SK-N-SH (cell line): ENCODE measurements around the gene ZFX. TPM values are rescaled to one million over a fixed set of nuclear protein-coding genes. Genes with fewer than 3 reads are reported as not detected.

Experiments used
- CTCF ChIA-PET: fragments of 300-600, 350-600 bp; formaldehyde crosslinking; extraction: SDS; loops from one replicate; lab custom pipeline; 2021; lab: Yijun Ruan, JAX
- POLR2A ChIA-PET: fragments of 350-600 bp; sonication (Branson Sonifier 250); formaldehyde crosslinking; extraction: SDS; loops from one replicate; lab custom pipeline; 2020; ENCODE audit warnings: antibody characterized with exemption, inconsistent platforms; lab: Yijun Ruan, JAX
- DNase-seq: peaks from one replicate; pipeline ENCODE4 v3.0.0; 2012
- H2AFZ ChIP-seq: fragments of 200-600 bp; sonication (generic); 2 replicates; pipeline ENCODE4 v1.8.1; 2016; ENCODE audit warnings: antibody characterized with exemption, mild to moderate bottlenecking, low read depth
- H3F3A ChIP-seq: fragments of 200-600 bp; sonication (generic); replicated peaks from 2 replicates; pipeline ENCODE3; 2016; ENCODE audit warnings: antibody characterized with exemption, mild to moderate bottlenecking; ENCODE audit not compliant: insufficient read depth
- H3K27ac ChIP-seq, 2 experiments: fragments of 200-500 bp in 1 of 2; fragments of 200-600 bp in 1 of 2; sonication (Bioruptor generic) in 1 of 2; sonication (generic), shearing (Covaris generic) in 1 of 2; 2 replicates each; pipeline versions ENCODE4 v1.5.1 to v1.6.1; 2014 to 2016; ENCODE audit warnings: low read depth in 2 of 2, inconsistent platforms in 1 of 2, low read length in 1 of 2, mild to moderate bottlenecking in 1 of 2, mixed read lengths in 1 of 2
- H3K27me3 ChIP-seq: fragments of 200-600 bp; sonication (generic), shearing (Covaris generic); 2 replicates; pipeline ENCODE4 v1.6.1; 2016; ENCODE audit warnings: mixed run types; ENCODE audit not compliant: insufficient read depth
- H3K36me3 ChIP-seq, 2 experiments: fragments of 200-500 bp in 1 of 2; fragments of 200-600 bp in 1 of 2; sonication (Bioruptor generic) in 1 of 2; sonication (generic) in 1 of 2; replicated peaks in 1 of 2; 2 replicates each; pipeline versions ENCODE3 to v1.5.1; 2014 to 2016; ENCODE audit warnings: low read length in 1 of 2, mild to moderate bottlenecking in 1 of 2; ENCODE audit not compliant: insufficient read depth in 2 of 2, control insufficient read depth in 1 of 2
- H3K4me1 ChIP-seq, 2 experiments: fragments of 200-500 bp in 1 of 2; fragments of 200-600 bp in 1 of 2; sonication (Bioruptor generic) in 1 of 2; sonication (generic), shearing (Covaris generic) in 1 of 2; 2 replicates each; pipeline versions ENCODE4 v1.5.1 to v1.6.1; 2014 to 2016; ENCODE audit warnings: low read depth in 1 of 2, low read length in 1 of 2, mixed run types in 1 of 2; ENCODE audit not compliant: insufficient read depth in 2 of 2, control insufficient read depth in 1 of 2
- H3K4me2 ChIP-seq: fragments of 200-600 bp; sonication (generic), shearing (Covaris generic); 2 replicates; pipeline ENCODE4 v1.6.1; 2017; ENCODE audit warnings: mixed run types
- H3K4me3 ChIP-seq, 2 experiments: fragments of 200-500 bp in 1 of 2; fragments of 200-600 bp in 1 of 2; sonication (Bioruptor generic) in 1 of 2; sonication (generic), shearing (Covaris generic) in 1 of 2; 2 replicates each; pipeline versions ENCODE4 v1.5.1 to v1.8.1; 2014 to 2016; ENCODE audit warnings: low read depth in 2 of 2, inconsistent platforms in 1 of 2, low read length in 1 of 2, mild to moderate bottlenecking in 1 of 2, mixed read lengths in 1 of 2, moderate library complexity in 1 of 2
- H3K79me2 ChIP-seq: fragments of 200-600 bp; sonication (generic); 2 replicates; pipeline ENCODE4 v1.8.1; 2017; ENCODE audit warnings: mild to moderate bottlenecking; ENCODE audit not compliant: insufficient read depth
- H3K9ac ChIP-seq: fragments of 200-600 bp; sonication (generic); 2 replicates; pipeline ENCODE4 v1.6.1; 2017; ENCODE audit warnings: mixed run types
- H3K9me2 ChIP-seq: fragments of 200-600 bp; sonication (generic); 2 replicates; pipeline ENCODE4 v1.6.1; 2017; ENCODE audit warnings: mixed run types
- H3K9me3 ChIP-seq: fragments of 200-600 bp; sonication (generic); 2 replicates; pipeline ENCODE4 v1.6.1; 2017; ENCODE audit warnings: mixed run types, mild to moderate bottlenecking, moderate library complexity
- H4K20me1 ChIP-seq: fragments of 200-600 bp; sonication (generic); 2 replicates; pipeline ENCODE4 v1.6.1; 2017; ENCODE audit warnings: mild to moderate bottlenecking, mixed run types; ENCODE audit not compliant: insufficient read depth
- CHD2 ChIP-seq: fragments of 150-350 bp; IDR thresholded peaks from 2 replicates; pipeline ENCODE4 v1.6.1; 2018; ENCODE audit warnings: low read length; ENCODE audit not compliant: partially characterized antibody
- EZH2phosphoT487 ChIP-seq: fragments of 200-600 bp; sonication (generic); IDR thresholded peaks from 2 replicates; pipeline ENCODE4 v1.6.1; 2017; ENCODE audit warnings: low read depth, mixed run types, mild to moderate bottlenecking, antibody characterized with exemption, moderate library complexity, borderline replicate concordance
- GATA2 ChIP-seq: sonication (generic); formaldehyde crosslinking; IDR thresholded peaks from 2 replicates; pipeline ENCODE4 v1.5.0; 2020; ENCODE audit warnings: mild to moderate bottlenecking, missing genetic modification reagents
- MEF2A ChIP-seq: IDR thresholded peaks from 2 replicates; pipeline ENCODE4 v1.4.0; 2012; ENCODE audit warnings: low read depth, borderline replicate concordance
- NRF1 ChIP-seq: IDR thresholded peaks from 2 replicates; pipeline ENCODE4 v1.6.1; 2012; ENCODE audit warnings: low read depth, mild to moderate bottlenecking, low read length
- RAD21 ChIP-seq: IDR thresholded peaks from 2 replicates; pipeline ENCODE4 v1.6.1; 2012; ENCODE audit warnings: mild to moderate bottlenecking, low read length
- RXRA ChIP-seq: IDR thresholded peaks from 2 replicates; pipeline ENCODE4 v1.4.0; 2012; ENCODE audit warnings: low read depth, mild to moderate bottlenecking, borderline replicate concordance
- WGBS: methylation state at CpG from one replicate; pipeline ENCODE4 v1.1.6; 2017; ENCODE audit warnings: low lambda C conversion rate; 5-methylcytosine and 5-hydroxymethylcytosine counted together
- polyA plus RNA-seq, 3 experiments: library from polyadenylated mRNA; depleted of rRNA; stranded (reverse); fragments of >200 nt; gene quantifications; 2 replicates each; pipeline ENCODE4 v1.2.3, GENCODE V29; 2012
- TF ChIP-seq, protein P1 (sequence below): fragments of 150-350 bp; IDR thresholded peaks from 2 replicates; pipeline ENCODE4 v1.6.1; 2017; ENCODE audit warnings: antibody characterized with exemption, low read length, low read depth, borderline replicate concordance
- TF ChIP-seq, protein P2 (sequence below): fragments of 200-600 bp; sonication (generic); IDR thresholded peaks from 2 replicates; pipeline ENCODE4 v1.6.1; 2017; ENCODE audit warnings: antibody characterized with exemption, mild to moderate bottlenecking, moderate library complexity
- TF ChIP-seq, protein P3 (sequence below): IDR thresholded peaks from 2 replicates; pipeline ENCODE4 v1.4.0; 2012; ENCODE audit warnings: low read depth, borderline replicate concordance
- TF ChIP-seq, protein P4 (sequence below): IDR thresholded peaks from 2 replicates; pipeline ENCODE4 v1.6.1; 2012; ENCODE audit warnings: mild to moderate bottlenecking, low read depth, low read length, moderate library complexity
- TF ChIP-seq, protein P5 (sequence below): IDR thresholded peaks from 2 replicates; pipeline ENCODE4 v1.4.0; 2012; ENCODE audit warnings: low read depth, borderline replicate concordance

ZFX gene
- polyA plus RNA-seq, 1 of the 3 experiments (the other 2 are of a cell fraction), result 9.0 TPM

DNA sequence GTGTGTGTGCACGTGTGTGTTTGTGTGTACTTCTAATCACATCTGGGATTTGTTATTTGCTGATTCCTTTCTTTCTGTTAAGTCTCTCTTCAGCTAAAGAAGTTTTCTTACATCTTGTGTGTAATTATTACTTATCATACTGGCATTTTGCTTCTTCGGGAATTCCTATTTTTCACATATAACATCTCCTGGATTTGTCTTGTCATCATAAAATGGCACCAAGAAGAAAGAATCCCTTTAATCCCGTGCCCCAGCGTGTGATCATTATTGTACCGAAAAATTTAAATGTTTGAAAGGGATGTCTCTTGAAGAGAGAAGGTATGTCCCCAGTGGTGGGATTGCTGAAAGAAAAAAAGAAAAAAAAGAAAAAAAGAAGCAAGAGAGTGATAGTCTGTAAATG, 72.3 kb downstream of the ZFX start:
- Histone ChIP-seq H3K4me3 (no peak overlapping the region), H2AFZ (no peak overlapping the region), H3F3A (peaks cover 9% of the 10 kb centered on the region), H3K27ac (no peak overlapping the region), H3K27me3 (no peaks in the 10 kb centered on the region), H3K4me2 (no peak overlapping the region), H3K4me1 (no peaks in the 10 kb centered on the region), H3K9me3 (peaks cover 12% of the 10 kb centered on the region; the same call in 1 of the 2 replicates), H3K36me3 (no peaks in the 10 kb centered on the region), H4K20me1 (no peaks in the 10 kb centered on the region), H3K9me2 (no peaks in the 10 kb centered on the region), H3K9ac (no peak overlapping the region), H3K79me2 (no peaks in the 10 kb centered on the region)
- CTCF ChIA-PET, result no interaction called here
- DNase-seq, result no peak
- POLR2A ChIA-PET, result no interaction called here
- WGBS, result 85% methylated on average over 5 of the region's 5 CpGs
- TF ChIP-seq MEF2A, result no peak
- TF ChIP-seq CHD2, result no peak
- TF ChIP-seq, protein P1, sequence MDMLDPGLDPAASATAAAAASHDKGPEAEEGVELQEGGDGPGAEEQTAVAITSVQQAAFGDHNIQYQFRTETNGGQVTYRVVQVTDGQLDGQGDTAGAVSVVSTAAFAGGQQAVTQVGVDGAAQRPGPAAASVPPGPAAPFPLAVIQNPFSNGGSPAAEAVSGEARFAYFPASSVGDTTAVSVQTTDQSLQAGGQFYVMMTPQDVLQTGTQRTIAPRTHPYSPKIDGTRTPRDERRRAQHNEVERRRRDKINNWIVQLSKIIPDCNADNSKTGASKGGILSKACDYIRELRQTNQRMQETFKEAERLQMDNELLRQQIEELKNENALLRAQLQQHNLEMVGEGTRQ, result no peak
- TF ChIP-seq, protein P2, sequence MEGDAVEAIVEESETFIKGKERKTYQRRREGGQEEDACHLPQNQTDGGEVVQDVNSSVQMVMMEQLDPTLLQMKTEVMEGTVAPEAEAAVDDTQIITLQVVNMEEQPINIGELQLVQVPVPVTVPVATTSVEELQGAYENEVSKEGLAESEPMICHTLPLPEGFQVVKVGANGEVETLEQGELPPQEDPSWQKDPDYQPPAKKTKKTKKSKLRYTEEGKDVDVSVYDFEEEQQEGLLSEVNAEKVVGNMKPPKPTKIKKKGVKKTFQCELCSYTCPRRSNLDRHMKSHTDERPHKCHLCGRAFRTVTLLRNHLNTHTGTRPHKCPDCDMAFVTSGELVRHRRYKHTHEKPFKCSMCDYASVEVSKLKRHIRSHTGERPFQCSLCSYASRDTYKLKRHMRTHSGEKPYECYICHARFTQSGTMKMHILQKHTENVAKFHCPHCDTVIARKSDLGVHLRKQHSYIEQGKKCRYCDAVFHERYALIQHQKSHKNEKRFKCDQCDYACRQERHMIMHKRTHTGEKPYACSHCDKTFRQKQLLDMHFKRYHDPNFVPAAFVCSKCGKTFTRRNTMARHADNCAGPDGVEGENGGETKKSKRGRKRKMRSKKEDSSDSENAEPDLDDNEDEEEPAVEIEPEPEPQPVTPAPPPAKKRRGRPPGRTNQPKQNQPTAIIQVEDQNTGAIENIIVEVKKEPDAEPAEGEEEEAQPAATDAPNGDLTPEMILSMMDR, result no peak
- TF ChIP-seq, protein P3, sequence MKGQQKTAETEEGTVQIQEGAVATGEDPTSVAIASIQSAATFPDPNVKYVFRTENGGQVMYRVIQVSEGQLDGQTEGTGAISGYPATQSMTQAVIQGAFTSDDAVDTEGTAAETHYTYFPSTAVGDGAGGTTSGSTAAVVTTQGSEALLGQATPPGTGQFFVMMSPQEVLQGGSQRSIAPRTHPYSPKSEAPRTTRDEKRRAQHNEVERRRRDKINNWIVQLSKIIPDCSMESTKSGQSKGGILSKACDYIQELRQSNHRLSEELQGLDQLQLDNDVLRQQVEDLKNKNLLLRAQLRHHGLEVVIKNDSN, result no peak
- TF ChIP-seq EZH2phosphoT487, result no peak
- TF ChIP-seq, protein P4, sequence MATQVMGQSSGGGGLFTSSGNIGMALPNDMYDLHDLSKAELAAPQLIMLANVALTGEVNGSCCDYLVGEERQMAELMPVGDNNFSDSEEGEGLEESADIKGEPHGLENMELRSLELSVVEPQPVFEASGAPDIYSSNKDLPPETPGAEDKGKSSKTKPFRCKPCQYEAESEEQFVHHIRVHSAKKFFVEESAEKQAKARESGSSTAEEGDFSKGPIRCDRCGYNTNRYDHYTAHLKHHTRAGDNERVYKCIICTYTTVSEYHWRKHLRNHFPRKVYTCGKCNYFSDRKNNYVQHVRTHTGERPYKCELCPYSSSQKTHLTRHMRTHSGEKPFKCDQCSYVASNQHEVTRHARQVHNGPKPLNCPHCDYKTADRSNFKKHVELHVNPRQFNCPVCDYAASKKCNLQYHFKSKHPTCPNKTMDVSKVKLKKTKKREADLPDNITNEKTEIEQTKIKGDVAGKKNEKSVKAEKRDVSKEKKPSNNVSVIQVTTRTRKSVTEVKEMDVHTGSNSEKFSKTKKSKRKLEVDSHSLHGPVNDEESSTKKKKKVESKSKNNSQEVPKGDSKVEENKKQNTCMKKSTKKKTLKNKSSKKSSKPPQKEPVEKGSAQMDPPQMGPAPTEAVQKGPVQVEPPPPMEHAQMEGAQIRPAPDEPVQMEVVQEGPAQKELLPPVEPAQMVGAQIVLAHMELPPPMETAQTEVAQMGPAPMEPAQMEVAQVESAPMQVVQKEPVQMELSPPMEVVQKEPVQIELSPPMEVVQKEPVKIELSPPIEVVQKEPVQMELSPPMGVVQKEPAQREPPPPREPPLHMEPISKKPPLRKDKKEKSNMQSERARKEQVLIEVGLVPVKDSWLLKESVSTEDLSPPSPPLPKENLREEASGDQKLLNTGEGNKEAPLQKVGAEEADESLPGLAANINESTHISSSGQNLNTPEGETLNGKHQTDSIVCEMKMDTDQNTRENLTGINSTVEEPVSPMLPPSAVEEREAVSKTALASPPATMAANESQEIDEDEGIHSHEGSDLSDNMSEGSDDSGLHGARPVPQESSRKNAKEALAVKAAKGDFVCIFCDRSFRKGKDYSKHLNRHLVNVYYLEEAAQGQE, result no peak
- no peak for TF ChIP-seq GATA2 (CRISPR knock-in tag)
- TF ChIP-seq, protein P5, sequence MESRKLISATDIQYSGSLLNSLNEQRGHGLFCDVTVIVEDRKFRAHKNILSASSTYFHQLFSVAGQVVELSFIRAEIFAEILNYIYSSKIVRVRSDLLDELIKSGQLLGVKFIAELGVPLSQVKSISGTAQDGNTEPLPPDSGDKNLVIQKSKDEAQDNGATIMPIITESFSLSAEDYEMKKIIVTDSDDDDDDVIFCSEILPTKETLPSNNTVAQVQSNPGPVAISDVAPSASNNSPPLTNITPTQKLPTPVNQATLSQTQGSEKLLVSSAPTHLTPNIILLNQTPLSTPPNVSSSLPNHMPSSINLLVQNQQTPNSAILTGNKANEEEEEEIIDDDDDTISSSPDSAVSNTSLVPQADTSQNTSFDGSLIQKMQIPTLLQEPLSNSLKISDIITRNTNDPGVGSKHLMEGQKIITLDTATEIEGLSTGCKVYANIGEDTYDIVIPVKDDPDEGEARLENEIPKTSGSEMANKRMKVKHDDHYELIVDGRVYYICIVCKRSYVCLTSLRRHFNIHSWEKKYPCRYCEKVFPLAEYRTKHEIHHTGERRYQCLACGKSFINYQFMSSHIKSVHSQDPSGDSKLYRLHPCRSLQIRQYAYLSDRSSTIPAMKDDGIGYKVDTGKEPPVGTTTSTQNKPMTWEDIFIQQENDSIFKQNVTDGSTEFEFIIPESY, result no peak
- no peak for TF ChIP-seq RXRA
- TF ChIP-seq RAD21, result no peak
- no peak for TF ChIP-seq NRF1
